Fibroblast of skin of left biceps (primary cell): ENCODE data around the gene SMTN.
"Not testable (repeated sequence)": the region's sequence is repeated elsewhere in the genome, so short reads cannot be mapped to it uniquely, and the experiment has no call there.

Experiments
- DNase-seq, 2 experiments: peaks; one replicate each; pipeline ENCODE4 v3.0.0-alpha.2; 2013; ENCODE audit warnings: low read depth in 2 of 2

SMTN gene

DNA sequence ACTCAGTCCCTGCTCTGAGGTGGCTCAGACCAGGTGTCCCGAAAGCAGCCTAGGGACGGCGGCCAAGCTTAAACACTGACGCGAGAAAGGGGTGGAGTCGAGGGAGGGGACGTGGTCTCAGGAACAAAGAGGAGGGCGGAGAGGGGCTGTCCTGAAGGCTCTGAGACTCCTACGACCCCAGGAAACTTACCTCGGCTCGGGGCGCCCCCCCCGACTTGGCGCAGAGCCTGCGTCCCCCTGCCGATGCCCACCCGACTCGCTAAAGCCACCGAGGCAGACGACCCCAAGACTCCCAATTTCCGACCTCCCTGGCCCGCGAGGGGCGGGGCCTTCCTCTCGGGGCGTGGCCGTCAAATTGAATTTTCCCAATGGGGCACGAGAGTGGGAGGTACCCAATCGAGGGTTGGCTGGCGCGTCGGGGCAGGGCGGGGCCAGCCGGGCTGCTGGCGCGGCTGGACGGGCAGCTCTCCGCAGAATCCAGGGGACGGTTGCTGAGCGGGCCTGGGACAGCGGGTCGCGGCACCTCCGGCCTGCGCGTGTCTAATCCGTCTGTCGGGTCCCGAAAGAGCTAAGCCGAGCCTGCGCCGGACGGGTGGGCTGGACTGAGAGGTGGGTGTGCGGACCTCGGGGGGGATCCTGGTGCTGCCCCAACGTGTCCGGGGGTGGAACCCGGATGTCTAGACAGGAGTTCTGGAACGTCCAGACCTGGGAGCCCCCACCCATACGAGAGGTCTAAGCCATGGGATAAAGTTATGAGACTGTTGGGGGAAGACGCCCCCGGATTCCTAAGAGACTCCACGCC is at the start of gene SMTN:
Gene SMTN, plus strand, starts transcription at position 471 of the 802 bp plus-strand sequence. CDS start 1,941 bp downstream, outside the sequence.
- DNase-seq = peak; percentile 62 to 64

DNA sequence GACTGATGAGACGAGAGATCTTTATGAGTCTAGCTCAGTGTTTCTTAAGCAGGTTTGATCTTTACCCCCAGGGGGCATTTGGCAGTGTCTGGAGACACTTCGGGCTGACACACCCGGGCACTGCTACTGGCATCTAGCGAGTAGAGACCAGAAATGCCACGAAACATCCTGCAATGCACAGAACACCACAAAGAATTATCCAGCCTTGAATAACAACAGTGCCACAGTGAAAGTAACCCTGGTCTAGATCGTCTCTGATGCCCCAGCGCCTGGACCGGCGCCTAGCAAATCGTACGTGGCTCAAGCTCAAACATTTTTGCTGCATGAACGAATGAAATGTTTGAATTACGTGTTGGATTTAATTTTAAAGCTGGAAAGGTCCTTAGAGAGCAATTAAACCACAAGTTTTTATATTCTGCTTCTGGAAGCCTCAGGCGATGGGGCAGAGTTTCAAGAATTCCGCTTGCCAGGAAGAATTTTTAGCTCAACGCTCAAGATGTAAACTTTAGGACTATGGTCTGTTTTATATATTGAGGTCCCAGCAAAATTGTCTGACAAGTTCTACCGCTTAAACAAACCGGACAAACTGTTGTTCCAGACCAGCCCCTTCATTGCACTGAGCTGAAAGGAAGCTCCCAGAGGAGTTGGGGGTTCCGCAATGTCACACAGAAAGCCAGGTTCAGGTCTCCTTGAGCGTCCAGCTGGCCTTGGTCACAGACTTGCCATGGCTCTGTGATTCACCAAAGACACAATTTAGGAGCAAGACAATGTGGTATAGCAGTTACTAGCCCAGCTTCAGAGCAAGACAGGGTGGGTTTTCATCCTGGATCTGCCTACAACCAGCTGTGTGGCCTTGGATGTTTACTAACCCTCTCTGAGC is 44.2 kb upstream of the SMTN start:
- DNase-seq = peak; percentile 54 to 60

DNA sequence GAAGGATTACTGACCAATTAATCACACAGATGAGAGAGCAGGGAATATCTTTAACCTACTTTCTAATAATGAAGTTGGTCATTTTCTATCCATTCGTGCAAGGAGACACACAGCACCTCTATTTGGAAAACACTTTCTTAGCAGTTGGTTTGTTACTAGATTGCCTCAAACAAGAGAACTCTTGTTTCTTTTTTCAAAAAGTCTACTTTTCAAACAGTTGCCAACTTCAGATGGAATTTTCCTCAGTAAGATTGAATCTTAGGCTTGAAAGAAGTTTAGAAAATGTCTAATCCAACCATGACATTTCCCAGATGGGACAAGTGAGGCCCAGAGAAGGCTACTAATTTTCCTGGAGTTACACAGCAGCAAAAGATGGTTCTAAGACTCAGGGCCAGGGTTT is 42.4 kb upstream of the SMTN start:
- no peak for DNase-seq

DNA sequence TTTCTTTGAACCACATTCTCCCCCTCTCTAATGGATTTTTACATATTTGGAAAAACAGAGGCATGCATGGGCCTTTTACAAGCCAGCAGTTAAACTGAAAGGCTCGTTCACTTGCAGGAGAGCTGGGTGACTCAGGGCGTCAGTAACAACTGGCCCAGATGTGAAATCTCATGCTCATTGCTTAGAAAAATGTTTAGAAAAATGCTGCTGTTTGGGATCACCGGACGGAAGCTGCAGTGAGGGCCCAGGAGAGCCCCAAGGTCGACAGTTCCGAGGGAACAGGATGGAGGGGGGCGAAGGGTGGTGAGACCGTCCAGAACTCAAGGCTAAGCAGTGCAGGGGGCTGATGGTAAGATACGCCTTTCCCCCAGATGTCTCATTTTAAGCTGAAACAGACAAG is 41.7 kb upstream of the SMTN start:
- DNase-seq = peak; percentile 20 to 28

DNA sequence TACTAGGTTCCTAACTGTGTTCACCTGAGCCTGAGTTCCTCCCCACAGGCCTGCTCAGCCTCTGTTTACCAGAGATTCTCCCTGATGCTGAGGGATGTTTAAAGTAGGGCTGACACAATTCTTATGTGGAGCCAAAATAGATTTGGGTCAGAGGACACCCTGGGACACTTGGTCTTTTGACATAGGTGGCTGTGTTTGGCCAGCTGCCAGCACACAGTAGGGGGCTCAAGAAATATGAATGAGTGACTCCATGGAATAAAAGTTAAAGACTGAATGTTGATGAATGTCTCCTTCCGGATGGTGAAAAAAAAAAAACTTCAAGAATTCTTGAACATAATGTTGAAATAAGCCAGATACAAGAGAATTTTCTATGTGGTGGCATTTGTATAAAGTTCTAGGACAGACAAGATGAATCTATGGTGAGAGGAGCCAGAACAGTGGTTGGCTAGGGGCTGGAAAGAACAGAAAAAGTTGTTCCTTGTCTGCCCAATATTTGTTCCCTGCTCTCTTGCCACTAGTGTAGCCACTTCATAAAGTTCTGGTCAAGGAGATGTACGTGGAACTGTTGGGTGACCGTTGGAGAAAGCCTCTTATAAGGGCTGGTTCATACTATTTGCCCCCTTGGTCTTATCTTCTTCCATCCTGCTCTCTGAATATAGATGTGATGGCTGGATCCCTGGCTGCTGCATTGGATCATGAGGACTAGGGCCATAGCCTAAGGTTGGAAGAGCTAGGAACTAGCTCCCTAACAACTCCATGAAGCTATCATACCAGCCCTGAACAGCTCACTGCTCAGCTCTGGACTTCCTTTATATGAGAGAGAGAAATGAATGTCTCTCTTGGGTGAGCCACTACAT is 40.3 kb upstream of the SMTN start:
- no peak for DNase-seq

DNA sequence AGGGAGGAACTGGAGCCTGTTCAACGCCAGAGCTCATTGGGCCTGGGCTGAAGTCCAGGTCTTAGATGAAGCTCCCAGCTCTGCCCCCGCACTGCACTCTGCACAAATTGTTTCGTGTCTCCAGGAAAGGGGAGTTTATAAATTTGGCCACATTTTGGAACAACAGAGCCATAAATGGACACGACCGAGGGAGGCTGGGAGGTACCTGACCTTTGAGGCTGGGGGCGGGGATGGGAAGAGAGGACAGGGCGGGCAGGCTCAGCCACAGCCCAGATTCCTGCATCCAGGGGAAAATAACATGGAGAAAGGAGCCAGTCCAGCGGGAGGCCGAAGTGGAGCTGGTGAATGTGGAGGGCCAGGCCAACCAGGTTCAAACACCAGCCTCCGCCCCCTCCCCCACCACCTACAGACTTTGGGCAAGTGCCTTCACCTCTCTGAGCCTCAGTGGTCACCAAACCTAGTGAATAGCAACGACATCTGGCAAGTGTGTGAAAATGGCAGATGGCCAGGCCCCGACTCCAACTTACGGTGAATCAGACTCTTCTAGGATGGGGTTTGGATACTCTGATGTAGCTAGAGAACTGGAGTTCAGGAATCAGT is 36.8 kb upstream of the SMTN start:
- no peak for DNase-seq

DNA sequence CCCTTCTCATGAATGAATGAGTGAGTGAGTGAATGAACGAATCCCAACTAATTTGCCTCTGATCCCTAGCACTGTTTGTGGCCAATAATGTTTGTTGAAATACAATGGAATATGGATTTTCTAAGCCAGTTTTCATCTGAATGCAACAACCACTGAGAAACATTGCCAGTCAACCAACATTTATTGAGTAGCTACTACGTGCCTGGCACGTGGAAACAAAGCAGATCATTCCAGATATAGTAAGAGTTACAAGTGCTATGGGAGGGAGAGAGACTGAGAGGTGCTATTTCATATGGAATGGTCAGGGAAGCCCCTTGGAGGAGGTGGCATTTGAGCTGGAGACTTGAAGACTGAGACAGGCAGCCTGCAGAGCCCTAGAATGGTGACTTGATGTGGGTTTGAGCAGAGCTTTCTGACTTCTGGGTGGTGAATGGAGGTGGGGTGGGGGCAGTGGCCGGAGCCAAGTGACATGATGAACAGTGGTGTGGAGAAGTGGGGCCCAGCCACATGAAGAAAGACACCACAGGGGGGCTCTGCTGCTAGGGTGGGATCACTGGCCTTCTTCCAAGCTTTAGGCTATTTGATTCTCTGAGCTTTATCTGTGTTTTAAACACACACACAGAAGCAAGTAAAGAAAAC is 35.1 kb upstream of the SMTN start:
- no peak for DNase-seq

DNA sequence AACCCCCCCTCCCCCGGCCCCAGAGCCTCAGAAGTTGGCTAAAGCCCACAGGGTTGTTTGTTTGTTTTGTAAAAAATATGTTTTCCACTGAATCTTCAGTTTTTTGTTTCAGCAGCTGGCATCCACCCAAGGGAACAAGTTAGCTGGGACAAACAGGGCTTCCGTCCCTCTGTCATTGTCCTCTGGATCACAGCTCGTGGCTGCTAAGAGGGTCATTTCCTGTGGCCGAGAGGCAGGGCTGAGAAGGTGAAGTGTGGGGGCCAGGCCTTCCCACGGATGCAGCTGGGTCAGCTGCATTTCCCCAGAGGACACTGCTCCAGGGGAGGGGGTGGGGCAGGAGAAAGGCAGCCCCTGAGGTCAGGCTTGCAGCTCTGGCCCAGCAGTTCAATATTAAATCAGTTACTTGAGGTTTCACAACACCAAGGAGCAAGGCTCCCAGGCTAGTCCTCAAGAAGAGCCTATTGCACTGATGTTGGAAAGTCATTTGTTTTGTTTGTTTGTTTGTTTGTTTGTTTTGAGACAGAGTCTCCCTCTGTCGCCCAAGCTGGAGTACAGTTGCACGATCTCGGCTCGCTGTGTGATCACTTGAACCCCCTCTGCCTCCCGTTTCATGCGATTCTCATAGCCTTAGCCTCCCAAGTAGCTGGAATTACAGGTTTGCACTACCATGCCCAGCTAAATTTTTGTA is 34.4 kb upstream of the SMTN start:
- no peak for DNase-seq

DNA sequence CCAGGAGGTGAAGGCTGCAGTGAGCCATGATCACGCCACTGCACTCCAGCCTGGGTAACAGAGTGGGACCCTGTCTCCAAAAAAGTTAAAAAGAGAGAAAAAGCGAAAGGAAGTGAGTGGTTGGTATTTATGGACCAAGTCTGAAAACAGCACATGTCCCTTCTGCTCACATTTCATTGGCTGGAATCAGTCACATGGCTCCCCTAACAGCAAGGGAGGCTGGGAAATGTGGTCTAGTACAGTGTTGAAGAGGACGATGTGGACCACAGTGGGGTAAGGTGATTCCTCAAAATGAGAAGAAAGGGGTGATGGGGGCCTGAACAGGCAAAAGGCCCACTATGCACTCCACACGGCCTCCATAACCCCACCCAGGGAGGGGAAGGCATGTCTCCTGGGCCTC is 32.5 kb upstream of the SMTN start:
- no peak for DNase-seq

DNA sequence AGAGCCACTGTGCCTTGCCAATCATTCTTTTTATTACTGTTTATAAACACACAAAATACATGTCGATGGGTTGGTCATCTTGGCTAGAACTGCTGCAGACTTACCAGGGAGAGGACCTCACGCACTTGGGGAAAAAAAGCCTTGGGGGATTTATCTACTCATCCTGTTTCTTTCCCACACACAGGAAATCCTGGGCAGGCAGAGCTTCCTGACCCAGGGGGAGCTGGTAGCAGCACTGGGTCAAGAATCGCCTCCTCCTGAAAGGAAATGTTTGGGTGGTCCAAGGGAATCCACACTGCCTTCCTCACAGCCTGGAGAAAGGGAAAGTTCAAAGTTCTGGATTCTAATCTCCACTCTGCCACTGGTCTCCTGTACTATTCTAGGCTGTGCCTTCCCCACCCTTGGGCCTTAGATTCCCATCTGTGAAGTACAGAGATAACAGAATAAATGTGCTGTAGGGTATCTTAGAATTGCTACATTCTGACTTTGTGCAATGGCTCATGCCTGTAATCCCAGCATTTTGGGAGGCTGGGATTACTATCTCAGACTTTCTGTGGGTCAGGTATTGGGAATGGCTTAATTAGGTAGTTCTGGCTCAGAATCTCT is 31.2 kb upstream of the SMTN start:
- no peak for DNase-seq

DNA sequence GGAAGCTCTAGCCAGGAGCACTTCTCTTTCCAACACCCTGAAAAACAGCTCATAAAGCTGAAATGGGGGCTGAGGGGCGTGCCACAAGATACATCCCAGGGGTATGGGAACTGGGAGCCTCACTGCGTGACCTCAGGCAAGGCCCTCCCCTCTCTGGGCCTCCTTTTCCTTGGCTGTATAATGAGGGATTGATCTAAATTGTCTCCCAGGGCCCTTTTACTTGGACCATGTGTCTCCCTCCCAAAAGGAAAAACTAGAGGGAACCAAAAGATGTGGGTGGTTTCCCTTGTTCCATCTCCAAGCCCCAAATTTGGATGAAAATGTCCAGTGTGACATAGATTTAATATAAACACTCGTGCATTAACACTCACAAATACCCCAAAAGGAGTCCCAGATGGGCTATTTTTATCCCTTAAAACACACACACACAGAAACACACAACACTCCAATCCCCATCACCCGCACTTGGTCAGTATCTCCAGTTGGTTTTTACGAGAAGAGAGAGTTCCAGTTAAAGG is 25.9 kb upstream of the SMTN start:
- no peak for DNase-seq

DNA sequence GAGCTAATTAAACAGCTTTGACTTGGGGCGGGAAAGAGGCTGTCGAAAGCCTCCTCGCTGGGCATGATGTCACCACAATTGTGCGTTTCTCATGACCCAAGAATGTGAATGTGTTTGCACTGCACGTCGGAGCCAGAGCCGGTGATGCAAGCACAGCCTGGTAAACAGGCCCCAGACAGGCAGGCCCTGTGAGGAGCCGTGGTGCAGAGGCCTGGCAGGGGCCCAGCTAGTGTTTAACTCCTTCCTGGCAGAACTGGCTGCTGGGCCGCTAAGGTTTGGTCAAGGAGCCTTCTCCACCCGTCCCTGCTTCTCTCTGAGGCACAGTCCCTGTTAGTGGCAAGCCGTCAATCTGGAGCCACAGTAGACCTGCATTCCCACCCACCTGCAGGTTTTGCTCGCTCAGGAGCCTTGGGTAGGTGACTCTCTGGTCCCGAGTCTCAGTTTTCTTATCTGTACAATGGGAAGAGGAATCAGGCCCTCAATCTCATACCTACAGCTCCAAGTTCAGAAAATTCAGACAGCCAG is 25.4 kb upstream of the SMTN start:
- DNase-seq = peak; percentile 90 to 93

DNA sequence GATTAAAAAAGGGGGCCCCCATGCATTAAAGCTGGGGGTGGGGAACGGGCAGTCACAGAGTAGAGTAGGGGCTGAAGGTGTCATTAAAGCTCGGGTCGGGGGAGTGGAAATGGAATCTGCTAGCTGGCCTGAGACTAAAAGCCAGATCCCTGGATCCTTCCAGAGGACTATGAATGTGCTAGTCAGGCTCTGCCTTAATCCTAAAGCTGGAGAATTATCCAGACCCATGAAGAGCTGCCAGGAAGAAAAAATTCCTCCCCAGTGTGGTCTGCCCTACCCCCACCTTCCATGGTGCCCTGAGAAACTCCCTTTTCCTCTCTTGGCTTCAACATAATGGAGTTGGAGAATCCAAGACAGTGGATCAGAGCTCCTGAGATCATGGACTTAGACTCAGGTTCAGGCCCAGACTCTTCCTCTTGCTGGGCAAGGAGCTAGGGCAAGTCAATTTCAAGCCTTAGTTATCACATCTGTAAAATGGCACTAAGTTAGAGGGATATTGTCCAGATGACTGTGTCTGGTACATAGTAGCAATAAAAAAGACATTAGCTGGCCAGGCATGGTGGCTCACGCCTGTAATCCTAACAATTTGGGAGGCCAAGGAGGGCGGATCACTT is 24.0 kb upstream of the SMTN start:
- DNase-seq = no peak

DNA sequence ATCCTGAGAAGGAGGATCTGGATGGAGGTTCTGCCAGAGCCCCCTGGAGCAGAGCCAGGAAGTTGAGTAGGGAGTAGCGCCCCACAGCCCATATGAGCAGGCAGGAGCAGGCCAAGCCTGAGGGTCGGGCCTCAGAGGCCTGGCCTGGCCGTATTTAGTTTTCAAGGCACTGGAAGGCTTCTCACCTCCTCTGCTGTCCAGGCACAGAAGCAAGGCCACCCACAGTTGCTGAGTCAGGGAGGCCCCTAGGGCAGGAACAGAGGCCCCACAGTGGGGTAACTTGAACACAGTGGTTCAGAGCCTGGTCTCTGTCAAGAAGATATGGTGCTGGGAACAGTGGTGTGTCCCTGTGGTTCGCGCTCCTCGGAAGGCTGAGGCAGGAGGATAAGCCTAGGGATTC is 21.5 kb upstream of the SMTN start:
- DNase-seq = not testable (repeated sequence)

DNA sequence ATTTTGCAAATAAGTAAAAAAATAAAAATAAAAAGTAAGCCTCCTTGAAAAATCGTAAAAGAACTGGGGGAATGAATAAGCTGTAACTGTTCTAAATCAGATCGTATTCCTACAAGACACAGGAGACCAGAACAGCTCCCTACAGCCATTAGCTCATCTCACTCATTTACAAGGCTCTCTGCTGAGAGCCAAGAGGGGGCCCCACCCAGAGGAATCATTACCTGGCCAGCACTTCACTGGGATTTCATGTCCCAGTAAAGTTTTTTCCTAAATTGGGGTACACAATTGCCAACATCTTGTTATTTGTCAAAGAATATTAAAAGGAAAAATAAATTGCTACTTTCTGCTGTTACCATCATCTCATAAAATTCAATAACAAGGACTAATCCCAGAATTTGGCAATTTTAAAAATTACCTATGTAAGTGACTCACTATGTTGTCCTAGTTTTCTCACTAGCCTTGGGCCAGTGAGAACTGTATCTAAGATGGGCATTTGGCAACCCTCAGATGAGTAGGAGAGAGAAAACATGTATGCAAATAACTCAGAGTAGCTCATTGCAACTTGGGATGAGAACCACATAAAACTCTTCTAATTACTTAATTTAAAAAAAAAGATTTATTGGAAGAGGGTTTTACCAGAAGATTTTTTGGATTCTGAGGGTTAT is 18.4 kb upstream of the SMTN start:
- no peak for DNase-seq

DNA sequence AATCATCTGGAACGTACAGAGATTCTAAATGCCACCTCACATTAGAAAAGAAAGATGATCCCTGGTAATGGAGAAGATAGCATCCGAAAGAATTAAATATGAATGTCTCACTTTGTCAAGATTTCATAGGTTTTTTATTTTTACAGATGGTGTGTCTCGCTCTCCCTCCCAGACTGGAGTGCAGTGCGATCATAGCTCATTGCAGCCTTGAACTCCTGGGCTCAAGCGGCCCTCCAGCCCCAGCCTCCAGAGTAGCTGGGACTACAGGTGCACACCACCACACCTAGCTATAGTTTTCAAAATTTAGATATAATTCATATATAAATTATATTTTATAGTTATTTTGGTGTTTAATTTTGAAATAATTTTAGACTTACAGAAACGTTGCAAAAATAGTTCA is 16.7 kb upstream of the SMTN start:
- DNase-seq = no peak

DNA sequence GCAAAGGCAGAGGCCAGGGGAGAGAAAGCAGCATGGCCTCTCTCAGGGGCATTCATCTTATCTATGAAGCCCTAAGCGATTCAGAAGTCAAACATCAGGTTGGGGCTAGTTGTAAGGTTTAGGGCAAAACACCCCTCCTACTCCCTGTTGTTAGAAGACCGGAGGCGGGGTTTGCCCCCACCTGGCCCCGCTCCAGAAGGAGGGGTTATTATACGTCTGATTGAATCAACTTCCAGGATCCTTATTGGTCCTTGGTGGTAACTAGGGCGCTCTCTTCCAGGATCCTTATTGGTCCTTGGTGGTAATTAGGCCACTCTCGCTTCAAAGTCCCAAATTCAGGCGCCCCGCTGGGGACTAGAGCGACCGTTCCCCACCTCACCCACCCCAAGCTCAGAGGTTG is 12.1 kb upstream of the SMTN start:
- DNase-seq = no peak

DNA sequence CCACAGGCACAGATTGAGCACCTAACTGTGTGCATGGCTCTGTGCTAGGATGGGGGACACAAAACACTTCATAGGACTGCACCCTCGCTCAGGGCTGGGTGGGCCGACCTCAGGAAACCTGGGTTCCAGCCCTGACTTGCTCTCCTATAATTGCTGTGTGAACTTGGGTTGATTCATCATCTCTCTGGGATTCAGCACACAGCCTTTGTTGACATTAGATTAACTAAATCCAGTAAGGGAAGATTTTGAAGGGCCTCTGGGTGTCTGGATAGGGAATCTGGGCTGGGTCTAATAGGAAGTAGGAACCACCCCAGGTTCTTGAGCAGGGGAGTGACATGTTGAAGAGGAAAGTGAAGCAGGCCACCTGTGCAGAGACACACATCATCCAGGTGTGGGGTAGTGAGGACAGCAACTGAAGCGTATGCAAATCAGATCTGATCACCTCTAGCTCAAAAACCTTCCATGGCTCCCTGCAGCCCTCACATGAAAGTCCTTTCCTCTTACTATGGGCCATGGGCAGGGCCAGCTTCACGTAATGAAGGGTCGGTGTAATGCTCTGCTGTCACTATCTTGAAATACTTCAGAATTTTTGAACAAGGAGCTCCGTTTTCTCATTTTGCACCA is 11.3 kb upstream of the SMTN start:
- DNase-seq = not testable (repeated sequence)
